GM23338 (cell line): Measurements from ENCODE around the gene CDCP1. TPM values are rescaled to one million over a fixed set of nuclear protein-coding genes. Genes with fewer than 3 reads are reported as not detected.

Experiments used
- ATAC-seq: fragments of 200-7000 bp; cut with Tn5 transposase; 3 replicates; pipeline ENCODE4 v1.9.1; 2020
- DNase-seq: peaks from one replicate; pipeline ENCODE4 v3.0.0-alpha.2; 2015; ENCODE audit warnings: low spot score
- H2AFZ ChIP-seq: fragments of 200-600 bp; sonication (generic); 2 replicates; pipeline ENCODE4 v1.8.0; 2016; ENCODE audit warnings: antibody characterized with exemption, mild to moderate bottlenecking, moderate library complexity
- H3F3A ChIP-seq: fragments of 200-600 bp; sonication (generic); replicated peaks from 2 replicates; pipeline ENCODE4 v1.8.0; 2017; ENCODE audit warnings: antibody characterized with exemption, mixed run types, low read depth
- H3K27ac ChIP-seq: fragments of 200-600 bp; sonication (generic); 2 replicates; pipeline ENCODE4 v1.6.1; 2016; ENCODE audit warnings: low read depth
- H3K27me3 ChIP-seq: fragments of 200-600 bp; sonication (generic); 2 replicates; pipeline ENCODE4 v1.8.0; 2016; ENCODE audit warnings: mild to moderate bottlenecking, mixed run types, moderate library complexity; ENCODE audit not compliant: insufficient read depth
- H3K36me3 ChIP-seq: fragments of 200-600 bp; sonication (generic); 2 replicates; pipeline ENCODE4 v1.8.0; 2016; ENCODE audit warnings: mild to moderate bottlenecking; ENCODE audit not compliant: insufficient read depth
- H3K4me1 ChIP-seq: fragments of 200-600 bp; sonication (generic); 2 replicates; pipeline ENCODE4 v1.8.0; 2016; ENCODE audit warnings: mild to moderate bottlenecking, moderate library complexity; ENCODE audit not compliant: insufficient read depth
- H3K4me2 ChIP-seq: fragments of 200-600 bp; sonication (generic); 2 replicates; pipeline ENCODE4 v1.7.1; 2017; ENCODE audit warnings: mixed run types
- H3K4me3 ChIP-seq: fragments of 200-600 bp; sonication (generic); 2 replicates; pipeline ENCODE4 v1.6.1; 2016; ENCODE audit warnings: mixed run types
- H3K79me2 ChIP-seq: fragments of 200-600 bp; sonication (generic); replicated peaks from 2 replicates; pipeline ENCODE4 v1.8.0; 2017; ENCODE audit warnings: mild to moderate bottlenecking; ENCODE audit not compliant: insufficient read depth
- H3K9me2 ChIP-seq: fragments of 200-600 bp; sonication (generic); 2 replicates; pipeline ENCODE4 v1.8.0; 2017; ENCODE audit not compliant: insufficient read depth
- H4K20me1 ChIP-seq: fragments of 200-600 bp; sonication (generic); replicated peaks from 2 replicates; pipeline ENCODE4 v1.8.0; 2017; ENCODE audit warnings: mild to moderate bottlenecking; ENCODE audit not compliant: insufficient read depth
- H3K27ac Mint-ChIP-seq: 2 replicates; pipeline ENCODE4 v1.8.0; 2020; ENCODE audit warnings: inconsistent platforms, mild to moderate bottlenecking, moderate library complexity, mixed read lengths
- H3K27me3 Mint-ChIP-seq: 3 replicates; pipeline ENCODE4 v1.8.0; 2022; ENCODE audit warnings: low read depth, mild to moderate bottlenecking, moderate library complexity, mixed read lengths, inconsistent platforms; ENCODE audit not compliant: insufficient read depth, poor library complexity
- H3K36me3 Mint-ChIP-seq: 3 replicates; pipeline ENCODE4 v1.8.0; 2021; ENCODE audit warnings: low read depth, mild to moderate bottlenecking, inconsistent platforms, moderate library complexity, mixed read lengths
- H3K4me1 Mint-ChIP-seq: 3 replicates; pipeline ENCODE4 v1.8.0; 2020; ENCODE audit warnings: mild to moderate bottlenecking, inconsistent platforms, mixed read lengths
- H3K4me3 Mint-ChIP-seq: 3 replicates; pipeline ENCODE4 v1.8.0; 2021; ENCODE audit warnings: moderate library complexity, mild to moderate bottlenecking, inconsistent platforms, mixed read lengths
- H3K9me3 Mint-ChIP-seq: 3 replicates; pipeline ENCODE4 v1.8.0; 2020; ENCODE audit warnings: moderate library complexity, mild to moderate bottlenecking, inconsistent platforms, mixed read lengths
- CTCF ChIP-seq, 2 experiments: fragments of 200-600 bp in 1 of 2; sonication (generic) in 1 of 2; conservative IDR thresholded peaks; 2 replicates each; pipeline versions ENCODE4 v1.5.1 to v1.6.1; 2016 to 2017; ENCODE audit warnings: antibody characterized with exemption in 2 of 2, low read depth in 2 of 2, mild to moderate bottlenecking in 2 of 2, moderate library complexity in 1 of 2
- EZH2 ChIP-seq: fragments of 200-600 bp; sonication (generic); IDR thresholded peaks from one replicate; pipeline ENCODE4 v1.8.0; 2017; ENCODE audit warnings: antibody characterized with exemption, mild to moderate bottlenecking, low read depth; ENCODE audit not compliant: unreplicated experiment
- EZH2phosphoT487 ChIP-seq: fragments of 200-600 bp; sonication (generic); IDR thresholded peaks from one replicate; pipeline ENCODE4 v1.8.1; 2018; ENCODE audit warnings: antibody characterized with exemption; ENCODE audit not compliant: unreplicated experiment
- JUNB ChIP-seq: IDR thresholded peaks from one replicate; pipeline ENCODE4 v1.6.1; 2016; ENCODE audit warnings: antibody characterized with exemption; ENCODE audit not compliant: unreplicated experiment
- NANOG ChIP-seq: IDR thresholded peaks from 2 replicates; pipeline ENCODE4 v1.6.1; 2016; ENCODE audit warnings: antibody characterized with exemption, borderline replicate concordance
- POLR2AphosphoS5 ChIP-seq: IDR thresholded peaks from 2 replicates; pipeline ENCODE4 v1.6.1; 2016; ENCODE audit warnings: antibody characterized with exemption, low read depth
- REST ChIP-seq: IDR thresholded peaks from one replicate; pipeline ENCODE4 v1.6.1; 2018; ENCODE audit warnings: antibody characterized with exemption; ENCODE audit not compliant: unreplicated experiment
- STAT1 ChIP-seq: IDR thresholded peaks from one replicate; pipeline ENCODE4 v1.6.1; 2016; ENCODE audit warnings: antibody characterized with exemption; ENCODE audit not compliant: unreplicated experiment
- ZNF331 ChIP-seq: fragments of 250-450 bp; sonication (Bioruptor Pico); IDR thresholded peaks from 2 replicates; pipeline ENCODE4 v1.5.0; 2020; ENCODE audit warnings: low read depth, mild to moderate bottlenecking, moderate library complexity
- polyA plus RNA-seq: library from polyadenylated mRNA; unstranded; fragments of >200 nt; fragmentation: Nextera tagmentation; extraction: Ambion mirVana; gene quantifications from 2 replicates; pipeline ENCODE4 v1.2.1, GENCODE V29; 2016
- total RNA-seq: library from RNA; depleted of rRNA; stranded (reverse); fragments of >200 nt; shearing (Covaris generic); gene quantifications from 2 replicates; pipeline ENCODE4 v1.2.3, GENCODE V29; 2014

The CDCP1 gene
- total and polyA plus RNA-seq, 2 experiments from 2014 or later: 7.7 to 20.1 TPM

GRCh38 chr3:45060165-45060892 lies 85.8 kb downstream of the CDCP1 start:
- peak overlapping the region; percentile 62 for H3K4me2 ChIP-seq
- no peaks in the 10 kb centered on the region for H3F3A ChIP-seq
- ATAC-seq (peak; percentile 39), DNase-seq (peak; percentile 32)
- H3K9me2 ChIP-seq: no peaks in the 10 kb centered on the region
- H3K27me3 ChIP-seq: peaks cover 61% of the 10 kb centered on the region
- H3K4me1 ChIP-seq: peaks cover 13% of the 10 kb centered on the region
- H3K36me3 ChIP-seq: no peaks in the 10 kb centered on the region
- H4K20me1 ChIP-seq: peaks cover 3% of the 10 kb centered on the region; the same call in 1 of the 2 replicates
- peaks cover 26% of the 10 kb centered on the region for H3K4me1 Mint-ChIP-seq
- H3K27me3 Mint-ChIP-seq: peaks cover 48% of the 10 kb centered on the region
- H3K27ac Mint-ChIP-seq: no peak overlapping the region
- H3K36me3 Mint-ChIP-seq: no peaks in the 10 kb centered on the region
- no peak overlapping the region for H3K4me3 ChIP-seq
- TF ChIP-seq CTCF (conservative IDR thresholded peaks at IDR 0.05; ENCODE audit: low read depth in 2 of 2): no peak
- TF ChIP-seq ZNF331 (CRISPR knock-in tag): no peak
- TF ChIP-seq EZH2: no peak
- TF ChIP-seq JUNB: no peak
- H3K27ac ChIP-seq: no peak overlapping the region
- no peaks in the 10 kb centered on the region for H3K79me2 ChIP-seq
- H3K9me3 Mint-ChIP-seq: no peaks in the 10 kb centered on the region; the same call in 2 of the 3 replicates
- no peak overlapping the region for H2AFZ ChIP-seq
- H3K4me3 Mint-ChIP-seq: no peak overlapping the region

DNA sequence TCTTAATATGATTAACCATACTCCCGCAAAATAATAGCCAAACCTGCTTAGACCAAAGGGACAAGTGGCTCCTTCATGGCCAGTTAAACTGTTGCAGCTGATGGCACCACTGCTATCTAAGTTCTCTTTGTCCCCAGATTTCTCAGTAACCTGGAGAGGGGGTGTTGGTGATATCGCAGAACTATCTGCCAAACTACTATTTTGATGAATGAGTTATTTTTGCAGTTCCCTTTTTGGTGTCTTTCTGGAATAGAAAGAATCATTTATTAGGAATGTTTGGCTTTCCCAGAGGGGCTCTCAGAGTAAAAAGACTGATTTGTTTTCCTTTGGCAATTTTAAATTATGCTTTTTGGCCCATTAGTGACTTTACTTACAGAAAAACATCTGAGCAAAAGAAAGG lies 87.0 kb downstream of the CDCP1 start:
- no peaks in the 10 kb centered on the region for H3F3A ChIP-seq
- Mint-ChIP-seq H3K27ac (no peak overlapping the region), H3K27me3 (peaks cover 48% of the 10 kb centered on the region), H3K9me3 (no peaks in the 10 kb centered on the region), H3K4me3 (no peak overlapping the region), H3K4me1 (peaks cover 26% of the 10 kb centered on the region), H3K36me3 (no peaks in the 10 kb centered on the region)
- H3K27ac ChIP-seq: no peak overlapping the region
- H3K4me1 ChIP-seq: peaks cover 13% of the 10 kb centered on the region
- ATAC-seq: no peak
- H3K4me3 ChIP-seq: no peak overlapping the region
- no peaks in the 10 kb centered on the region for H3K9me2 ChIP-seq
- no peak overlapping the region for H3K4me2 ChIP-seq
- H3K79me2 ChIP-seq: no peaks in the 10 kb centered on the region
- peaks cover 70% of the 10 kb centered on the region for H3K27me3 ChIP-seq
- peaks cover 3% of the 10 kb centered on the region; the same call in 1 of the 2 replicates for H4K20me1 ChIP-seq
- TF ChIP-seq NANOG (no peak), EZH2phosphoT487 (no peak), STAT1 (no peak), REST (no peak), EZH2 (no peak), POLR2AphosphoS5 (no peak), ZNF331 (CRISPR knock-in tag) (no peak)
- no peak for DNase-seq
- H3K36me3 ChIP-seq: no peaks in the 10 kb centered on the region
- no peak overlapping the region for H2AFZ ChIP-seq
